HG03558 (cell line): ENCODE results near the gene DLGAP3.
"Not testable (repeated sequence)": the region's sequence is repeated elsewhere in the genome, so short reads cannot be mapped to it uniquely, and the experiment has no call there.

Source experiments
- ATAC-seq: cut with Tn5 transposase; IDR thresholded peaks from one replicate; pipeline ENCODE4 v1.9.1; 2021; ENCODE audit warnings: moderate number of reproducible peaks; ENCODE audit not compliant: unreplicated experiment; ENCODE audit errors: extremely low read depth

Gene DLGAP3

GRCh38 chr1:34843392-34844251 lies 85.8 kb downstream of the DLGAP3 start:
- ATAC-seq, result no peak

- no peak for ATAC-seq
Measured at GRCh38 chr1:34842952-34843371, 86.5 kb downstream of the DLGAP3 start.

GRCh38 chr1:34842073-34842472 lies 87.4 kb downstream of the DLGAP3 start:
- ATAC-seq, result no peak

GRCh38 chr1:34840426-34840825 lies 89.0 kb downstream of the DLGAP3 start:
- ATAC-seq, result no peak

- no peak for ATAC-seq
Measured at GRCh38 chr1:34839526-34840305, 89.7 kb downstream of the DLGAP3 start.

- no peak for ATAC-seq
Measured at GRCh38 chr1:34833711-34834110, 95.7 kb downstream of the DLGAP3 start.

- no peak for ATAC-seq
Measured at GRCh38 chr1:34831721-34832246, 97.7 kb downstream of the DLGAP3 start.

- ATAC-seq, result no peak
Measured at GRCh38 chr1:34829250-34829649, 100.2 kb downstream of the DLGAP3 start.

- no peak for ATAC-seq
Measured at GRCh38 chr1:34828611-34829010, 100.8 kb downstream of the DLGAP3 start.

GRCh38 chr1:34827341-34827941 lies 102.0 kb downstream of the DLGAP3 start:
- ATAC-seq, result no peak

GRCh38 chr1:34825455-34826091 lies 103.9 kb downstream of the DLGAP3 start:
- no peak for ATAC-seq

GRCh38 chr1:34824817-34825454 lies 104.5 kb downstream of the DLGAP3 start:
- no peak for ATAC-seq

- no peak for ATAC-seq
Measured at GRCh38 chr1:34822202-34822601, 107.2 kb downstream of the DLGAP3 start.

GRCh38 chr1:34818862-34819261 lies 110.6 kb downstream of the DLGAP3 start:
- not testable (repeated sequence) for ATAC-seq

- ATAC-seq, result no peak
Measured at GRCh38 chr1:34816778-34817177, 112.7 kb downstream of the DLGAP3 start.

- ATAC-seq, result no peak
Measured at GRCh38 chr1:34816332-34816731, 113.1 kb downstream of the DLGAP3 start.
